SK-N-MC (cell line): ENCODE data around the gene PEDS1.
"Not testable (repeated sequence)": the region's sequence is repeated elsewhere in the genome, so short reads cannot be mapped to it uniquely, and the experiment has no call there.

Source experiments
- DNase-seq: peaks from one replicate; pipeline ENCODE4 v3.0.0-alpha.2; 2011; ENCODE audit warnings: low read depth, low spot score
- H3K27ac ChIP-seq: fragments of 200-600 bp; sonication (generic); 2 replicates; pipeline ENCODE4 v1.5.1; 2016; ENCODE audit warnings: mixed run types
- H3K36me3 ChIP-seq: fragments of 200-600 bp; sonication (generic); 2 replicates; pipeline ENCODE4 v1.6.1; 2017; ENCODE audit warnings: antibody characterized with exemption, low read length, mixed read lengths; ENCODE audit not compliant: insufficient read depth
- H3K4me3 ChIP-seq: fragments of 200-600 bp; sonication (generic); 2 replicates; pipeline ENCODE4 v1.5.1; 2016
- H3K9ac ChIP-seq: fragments of 200-600 bp; sonication (generic); 2 replicates; pipeline ENCODE4 v1.8.0; 2017; ENCODE audit warnings: mixed run types, mixed read lengths; ENCODE audit not compliant: insufficient read length
- H3K9me3 ChIP-seq: fragments of 200-600 bp; sonication (generic); 2 replicates; pipeline ENCODE4 v1.6.1; 2017; ENCODE audit warnings: low read depth, mild to moderate bottlenecking, antibody characterized with exemption, low read length, moderate library complexity, mixed read lengths
- EZH2 ChIP-seq: fragments of 200-600 bp; sonication (generic); IDR thresholded peaks from one replicate; pipeline ENCODE4 v1.6.1; 2017; ENCODE audit warnings: antibody characterized with exemption
- FOXP2 ChIP-seq: optimal IDR thresholded peaks from 2 replicates; pipeline ENCODE3; 2011; ENCODE audit warnings: mild to moderate bottlenecking, moderate library complexity; ENCODE audit not compliant: insufficient read depth; ENCODE audit errors: extremely low read length, control extremely low read depth
- POLR2AphosphoS5 ChIP-seq: IDR thresholded peaks from 2 replicates; pipeline ENCODE4 v1.6.1; 2012; ENCODE audit warnings: mild to moderate bottlenecking, low read depth, low read length, borderline replicate concordance

PEDS1 gene

GRCh38 chr20:50187403-50188051, 34.0 kb upstream of the PEDS1 start:
- TF ChIP-seq EZH2 (no peak), POLR2AphosphoS5 (no peak), FOXP2 (no peak)
- Histone ChIP-seq H3K36me3 (peaks cover 4% of the 10 kb centered on the region), H3K4me3 (no peak overlapping the region), H3K27ac (peak overlapping the region; percentile 92), H3K9me3 (no peaks in the 10 kb centered on the region; the same call in 1 of the 2 replicates), H3K9ac (peak overlapping the region; percentile 56)
- DNase-seq = no peak

DNA sequence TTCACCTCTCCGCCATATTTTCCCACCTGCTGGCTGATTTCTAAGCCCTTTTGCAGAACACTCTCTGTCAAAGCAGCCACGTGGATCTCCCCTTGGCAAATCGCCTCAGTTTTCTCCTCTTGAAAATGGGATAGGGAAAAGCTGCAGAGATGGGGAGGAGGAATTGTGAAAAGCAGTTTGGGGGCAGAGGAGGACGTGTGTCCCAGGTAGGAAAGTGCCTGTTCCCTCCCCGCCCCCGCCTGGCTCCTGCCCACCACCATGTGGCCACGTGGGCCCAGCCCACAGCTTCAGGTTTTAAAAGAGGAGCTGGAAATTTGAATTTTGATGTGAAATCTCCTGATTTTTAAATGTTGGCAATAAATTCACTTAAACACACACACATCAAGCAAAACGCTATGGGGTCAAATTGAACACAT, 33.5 kb upstream of the PEDS1 start:
- no peak overlapping the region for H3K4me3 ChIP-seq
- no peak for TF ChIP-seq FOXP2
- TF ChIP-seq EZH2 = no peak
- TF ChIP-seq POLR2AphosphoS5 = no peak
- no peaks in the 10 kb centered on the region; the same call in 1 of the 2 replicates for H3K9me3 ChIP-seq
- 0 out of 2 replicates have a peak, but pooled peaks cover 2% of the 10 kb centered on the region for H3K36me3 ChIP-seq
- H3K9ac ChIP-seq = peak overlapping the region; percentile 56
- peak overlapping the region; percentile 92 for H3K27ac ChIP-seq
- no peak for DNase-seq

DNA sequence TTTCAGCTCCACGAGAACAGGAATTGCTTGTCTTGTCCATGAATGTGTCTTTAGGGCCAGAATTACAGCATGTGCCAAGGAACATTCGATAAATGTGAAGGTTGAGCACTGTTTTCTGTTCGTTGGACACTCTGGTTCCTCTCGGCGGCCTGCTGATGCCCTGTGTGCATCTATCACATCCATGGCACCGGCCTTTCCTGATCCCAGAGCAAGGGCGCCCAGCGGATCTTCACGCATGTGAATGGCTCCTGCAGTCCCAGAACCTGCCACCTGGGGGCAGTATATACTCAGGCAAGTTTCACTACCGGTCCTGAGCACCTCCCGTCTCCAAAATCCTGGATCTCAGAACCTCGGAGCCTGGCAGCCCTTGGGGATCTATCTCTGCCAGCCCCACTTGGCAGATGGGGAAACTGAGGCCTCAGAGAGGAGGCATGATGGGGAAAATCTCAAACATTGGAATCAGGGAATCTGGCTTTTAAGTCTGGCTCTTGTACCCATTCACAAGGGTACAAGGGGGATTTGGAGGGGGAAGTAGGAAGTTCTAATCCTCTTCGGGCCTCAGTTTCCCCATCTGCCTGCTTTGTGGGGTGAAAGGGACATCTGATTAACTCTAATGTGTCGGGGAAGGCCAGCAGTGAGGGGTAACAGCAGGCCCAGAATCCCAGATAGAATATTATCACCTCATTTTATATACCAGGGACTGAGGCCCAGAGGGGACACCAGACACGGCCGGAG, 32.8 kb upstream of the PEDS1 start:
- no peak overlapping the region for H3K9ac ChIP-seq
- H3K4me3 ChIP-seq = no peak overlapping the region
- DNase-seq = no peak
- no peaks in the 10 kb centered on the region for H3K36me3 ChIP-seq
- H3K27ac ChIP-seq = peak overlapping the region; percentile 92
- H3K9me3 ChIP-seq = no peaks in the 10 kb centered on the region; the same call in 1 of the 2 replicates
- no peak for TF ChIP-seq POLR2AphosphoS5
- no peak for TF ChIP-seq EZH2
- TF ChIP-seq FOXP2 = no peak

DNA sequence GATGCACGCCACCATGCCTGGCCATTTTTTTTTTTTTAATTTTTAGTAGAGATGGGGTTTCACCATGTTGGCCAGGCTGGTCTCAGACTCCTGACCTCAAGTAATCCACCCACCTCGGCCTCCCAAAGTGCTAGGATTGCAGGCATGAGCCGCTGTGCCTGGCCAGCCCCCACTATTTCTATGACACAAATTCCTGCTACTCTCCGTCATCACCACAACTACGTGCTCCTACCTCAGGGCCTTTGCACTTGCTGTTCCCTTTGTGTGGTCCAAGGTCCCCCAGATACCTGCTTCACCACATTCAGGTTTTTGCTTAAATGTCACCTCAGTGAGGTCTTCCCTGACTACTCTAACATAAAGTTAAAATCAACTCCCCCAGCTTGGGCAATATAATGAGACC, 31.9 kb upstream of the PEDS1 start:
- no peaks in the 10 kb centered on the region; the same call in 1 of the 2 replicates for H3K9me3 ChIP-seq
- no peak overlapping the region for H3K4me3 ChIP-seq
- H3K36me3 ChIP-seq = no peaks in the 10 kb centered on the region
- H3K27ac ChIP-seq = no peak overlapping the region
- no peak for TF ChIP-seq EZH2
- H3K9ac ChIP-seq = no peak overlapping the region
- no peak for DNase-seq

DNA sequence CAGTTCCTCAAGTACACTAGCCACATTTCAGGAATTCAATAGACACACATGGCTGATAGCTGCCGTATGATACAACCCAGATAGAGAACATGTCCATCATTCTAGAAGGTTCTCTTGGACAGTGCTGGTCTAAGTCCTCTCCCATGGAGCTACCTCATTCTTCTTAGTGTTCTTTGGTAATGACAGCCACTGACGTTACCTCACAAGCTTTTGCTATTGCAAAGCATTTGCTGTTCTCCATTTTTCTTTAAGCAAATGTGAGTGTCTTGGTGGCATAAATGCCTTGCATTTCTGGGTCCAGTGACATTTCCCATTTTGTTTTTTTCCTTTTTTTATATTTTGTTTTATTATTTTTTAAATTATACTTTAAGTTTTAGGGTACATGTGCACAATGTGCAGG, 28.8 kb upstream of the PEDS1 start:
- no peak for DNase-seq
- H3K4me3 ChIP-seq = no peak overlapping the region
- no peaks in the 10 kb centered on the region for H3K36me3 ChIP-seq
- H3K9me3 ChIP-seq = no peaks in the 10 kb centered on the region; the same call in 1 of the 2 replicates
- no peak overlapping the region for H3K9ac ChIP-seq
- TF ChIP-seq EZH2 = no peak
- H3K27ac ChIP-seq = no peak overlapping the region

DNA sequence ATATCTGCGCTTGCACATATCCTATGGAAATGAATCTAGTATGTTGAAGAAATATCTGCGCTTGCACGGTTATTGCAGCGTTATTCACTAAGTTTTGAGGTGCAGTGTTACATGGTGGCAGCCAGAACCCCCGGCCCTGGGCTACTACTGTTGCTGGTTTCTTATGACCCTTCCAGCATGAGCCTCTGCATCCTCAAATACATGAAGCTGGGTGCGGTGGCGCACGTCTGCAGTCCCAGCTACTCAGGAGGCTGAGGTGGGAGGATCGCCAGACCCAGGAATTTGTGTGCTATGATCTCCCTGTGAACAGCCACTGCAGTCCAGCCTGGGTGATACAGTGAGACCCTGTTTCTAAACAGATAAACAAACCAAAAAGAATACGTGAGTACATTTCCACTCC, 27.8 kb upstream of the PEDS1 start:
- Histone ChIP-seq H3K4me3 (no peak overlapping the region), H3K36me3 (no peaks in the 10 kb centered on the region), H3K27ac (peak overlapping the region; percentile 13; the same call in 1 of the 2 replicates), H3K9me3 (no peaks in the 10 kb centered on the region; the same call in 1 of the 2 replicates), H3K9ac (no peak overlapping the region)
- no peak for DNase-seq
- TF ChIP-seq FOXP2 = no peak
- no peak for TF ChIP-seq EZH2

GRCh38 chr20:50178672-50179071, 25.1 kb upstream of the PEDS1 start:
- DNase-seq, H3K9ac ChIP-seq, H3K27ac ChIP-seq, H3K4me3 ChIP-seq, H3K36me3 ChIP-seq, H3K9me3 ChIP-seq: not testable (repeated sequence)

DNA sequence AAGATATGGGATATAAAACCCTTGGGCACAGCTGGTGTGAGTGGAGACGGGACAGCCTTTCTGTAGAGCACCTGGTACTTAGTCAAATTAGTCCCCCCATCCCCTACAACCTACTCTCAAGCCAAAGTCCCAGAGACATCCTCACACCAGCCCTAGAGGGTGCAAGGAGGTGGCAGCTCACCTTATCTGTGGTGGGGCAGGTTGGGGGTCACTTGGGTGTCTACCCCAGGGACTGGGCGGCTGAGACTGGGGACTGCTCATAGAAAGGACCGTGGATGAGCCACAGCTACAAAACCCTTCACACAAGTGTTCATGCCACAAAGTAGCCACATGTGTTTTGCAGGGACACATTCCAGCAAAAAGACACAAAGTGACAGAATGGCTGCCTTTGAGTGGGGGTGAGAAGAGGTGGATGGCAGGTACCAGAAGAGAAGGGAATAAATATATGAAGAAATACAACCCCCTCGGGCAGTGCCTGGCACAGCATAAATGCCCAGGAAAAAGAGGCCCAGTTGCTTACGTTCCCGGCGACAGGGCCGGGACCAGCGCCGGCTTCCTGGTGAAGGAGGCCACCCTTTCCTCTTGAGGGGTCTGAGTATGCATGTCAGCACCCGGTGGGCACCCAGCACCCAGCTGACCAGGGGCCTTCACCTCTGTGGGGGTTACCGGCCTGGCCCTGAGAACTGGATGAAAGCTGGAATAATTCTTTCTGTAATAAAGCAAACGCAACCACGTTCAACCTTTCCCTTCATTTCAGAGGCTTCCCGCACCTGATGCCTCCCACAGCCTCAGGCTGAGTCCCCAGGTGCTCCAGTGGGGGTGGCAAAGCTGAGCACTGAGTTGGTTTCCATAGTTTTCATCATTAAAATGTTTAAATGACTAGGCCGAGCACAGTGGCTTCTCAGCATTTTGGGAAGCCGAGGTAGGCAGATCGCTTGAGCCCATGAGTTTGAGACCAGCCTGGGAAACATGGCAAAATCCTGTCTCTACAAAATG, 22.7 kb upstream of the PEDS1 start:
- Histone ChIP-seq H3K9ac (no peak overlapping the region), H3K36me3 (no peaks in the 10 kb centered on the region), H3K27ac (no peak overlapping the region), H3K9me3 (no peaks in the 10 kb centered on the region), H3K4me3 (no peak overlapping the region)
- TF ChIP-seq EZH2 = no peak
- no peak for TF ChIP-seq FOXP2
- TF ChIP-seq POLR2AphosphoS5 = no peak
- no peak for DNase-seq
